OCI-LY7 (cell line): Measurements from ENCODE around the gene NAGPA. TPM values are rescaled to one million over a fixed set of nuclear protein-coding genes. Genes with fewer than 3 reads are reported as not detected.

Experiments used
- BruUV-seq: library from RNA; stranded (reverse); fragments of 400-500 nt; replicated peaks from 2 replicates; lab custom pipeline; 2021; lab: Mats Ljungman, UMichigan
- CTCF ChIA-PET: fragments of 300-600 bp; sonication (Branson Sonifier 250); formaldehyde crosslinking; loops from one replicate; lab custom pipeline; 2022; ENCODE audit warnings: antibody characterized with exemption; ENCODE audit not compliant: unreplicated experiment; lab: Charles Lee
- POLR2A ChIA-PET: fragments of 300-600 bp; sonication (Branson Sonifier 250); formaldehyde crosslinking; loops from one replicate; lab custom pipeline; 2022; ENCODE audit warnings: antibody characterized with exemption; lab: Charles Lee
- DNase-seq: peaks from one replicate; pipeline ENCODE4 v3.0.0-alpha.2; 2015; ENCODE audit warnings: low spot score
- H2AFZ ChIP-seq: fragments of 200-600 bp; sonication (generic), shearing (Covaris generic); 2 replicates; pipeline ENCODE4 v1.6.1; 2014; ENCODE audit warnings: mild to moderate bottlenecking, antibody characterized with exemption, low read length, moderate library complexity
- H3K27ac ChIP-seq: fragments of 200-600 bp; sonication (generic); 2 replicates; pipeline ENCODE4 v1.5.1; 2014; ENCODE audit warnings: mixed run types, low read depth, mild to moderate bottlenecking, moderate library complexity, low read length, inconsistent platforms; ENCODE audit not compliant: poor library complexity, severe bottlenecking
- H3K36me3 ChIP-seq: fragments of 200-600 bp; sonication (generic); 2 replicates; pipeline ENCODE4 v1.6.1; 2014; ENCODE audit warnings: mild to moderate bottlenecking, antibody characterized with exemption, low read length, moderate library complexity, mixed read lengths; ENCODE audit not compliant: insufficient read depth
- H3K4me1 ChIP-seq: fragments of 200-600 bp; sonication (generic); 2 replicates; pipeline ENCODE4 v1.5.1; 2014; ENCODE audit warnings: mild to moderate bottlenecking, low read length; ENCODE audit not compliant: insufficient read depth, poor library complexity, severe bottlenecking
- H3K4me2 ChIP-seq: fragments of 200-600 bp; sonication (generic); 2 replicates; pipeline ENCODE4 v1.6.1; 2014; ENCODE audit warnings: mild to moderate bottlenecking, low read length
- H3K4me3 ChIP-seq: fragments of 200-600 bp; sonication (generic); 2 replicates; pipeline ENCODE4 v1.5.1; 2014; ENCODE audit warnings: mild to moderate bottlenecking, low read depth, low read length; ENCODE audit not compliant: poor library complexity, severe bottlenecking
- H3K79me2 ChIP-seq: fragments of 200-600 bp; sonication (generic); 2 replicates; pipeline ENCODE4 v1.6.1; 2016; ENCODE audit warnings: low read depth, mild to moderate bottlenecking, low read length, moderate library complexity, mixed read lengths; ENCODE audit not compliant: insufficient read depth
- H3K9me2 ChIP-seq: fragments of 200-600 bp; sonication (generic); 2 replicates; pipeline ENCODE4 v1.6.1; 2016; ENCODE audit warnings: mild to moderate bottlenecking, low read length, mixed read lengths; ENCODE audit not compliant: insufficient read depth
- H3K9me3 ChIP-seq: fragments of 200-600 bp; sonication (generic); 2 replicates; pipeline ENCODE4 v1.6.1; 2014; ENCODE audit warnings: mild to moderate bottlenecking, mixed run types, low read length, mixed read lengths
- H4K20me1 ChIP-seq: fragments of 200-600 bp; sonication (generic); 2 replicates; pipeline ENCODE4 v1.6.1; 2014; ENCODE audit warnings: mild to moderate bottlenecking, antibody characterized with exemption, low read length, moderate library complexity, mixed read lengths; ENCODE audit not compliant: insufficient read depth
- EZH2phosphoT487 ChIP-seq: fragments of 200-600 bp; sonication (generic); IDR thresholded peaks from 2 replicates; pipeline ENCODE4 v1.6.1; 2018; ENCODE audit warnings: low read depth, borderline replicate concordance, mild to moderate bottlenecking, mixed run types, antibody characterized with exemption, low read length, moderate library complexity, mixed read lengths
- intact Hi-C: fragments of 100-400 bp; cut with micrococcal nuclease; formaldehyde crosslinking; loops from one replicate; pipeline ENCODE4 v1.10.0; 2022; ENCODE audit not compliant: unreplicated experiment
- total RNA-seq, 2 experiments: library from RNA; depleted of rRNA in 1 of 2; stranded (reverse); fragments of >200 nt in 1 of 2; shearing (Covaris generic) in 1 of 2; gene quantifications; 2 replicates each; pipeline ENCODE4 v1.2.3, GENCODE V29; 2014 to 2022
- TF ChIP-seq, protein P1 (sequence below): fragments of 200-600 bp; sonication (generic); conservative IDR thresholded peaks from 2 replicates; pipeline ENCODE4 v1.5.1; 2014; ENCODE audit warnings: mild to moderate bottlenecking, antibody characterized with exemption, low read length, moderate library complexity, mixed read lengths

NAGPA gene
- total RNA-seq, 2 experiments from 2014 or later, result 12.8 to 14.6 TPM

DNA sequence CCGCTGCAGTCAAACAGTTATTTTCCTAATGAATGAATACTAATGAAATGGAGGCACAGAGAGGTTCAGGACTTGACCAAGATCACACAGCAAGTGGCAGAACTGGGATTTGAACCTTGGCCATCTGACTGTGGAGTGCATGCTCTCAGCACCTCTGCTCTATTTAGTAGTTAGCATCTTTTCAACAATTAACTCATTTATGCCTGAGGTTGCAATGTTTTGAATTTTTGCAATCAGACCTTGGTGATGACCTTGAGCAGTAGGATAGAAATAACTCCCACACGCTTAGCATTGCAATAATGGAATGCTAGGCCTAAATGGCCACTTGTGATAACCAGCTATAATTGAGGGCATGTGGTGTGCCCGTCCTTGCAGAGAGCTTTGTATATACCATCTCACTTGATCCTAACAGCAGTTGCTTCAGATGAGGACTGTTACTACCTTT is 31.0 kb downstream of the NAGPA start:
- Histone ChIP-seq H3K36me3 (no peaks in the 10 kb centered on the region), H2AFZ (no peak overlapping the region), H3K4me3 (no peak overlapping the region), H3K27ac (no peak overlapping the region), H3K9me3 (no peaks in the 10 kb centered on the region), H3K4me1 (no peaks in the 10 kb centered on the region), H3K9me2 (no peaks in the 10 kb centered on the region), H4K20me1 (no peaks in the 10 kb centered on the region), H3K79me2 (no peaks in the 10 kb centered on the region), H3K4me2 (no peak overlapping the region)
- no peak for TF ChIP-seq EZH2phosphoT487
- TF ChIP-seq, protein P1, sequence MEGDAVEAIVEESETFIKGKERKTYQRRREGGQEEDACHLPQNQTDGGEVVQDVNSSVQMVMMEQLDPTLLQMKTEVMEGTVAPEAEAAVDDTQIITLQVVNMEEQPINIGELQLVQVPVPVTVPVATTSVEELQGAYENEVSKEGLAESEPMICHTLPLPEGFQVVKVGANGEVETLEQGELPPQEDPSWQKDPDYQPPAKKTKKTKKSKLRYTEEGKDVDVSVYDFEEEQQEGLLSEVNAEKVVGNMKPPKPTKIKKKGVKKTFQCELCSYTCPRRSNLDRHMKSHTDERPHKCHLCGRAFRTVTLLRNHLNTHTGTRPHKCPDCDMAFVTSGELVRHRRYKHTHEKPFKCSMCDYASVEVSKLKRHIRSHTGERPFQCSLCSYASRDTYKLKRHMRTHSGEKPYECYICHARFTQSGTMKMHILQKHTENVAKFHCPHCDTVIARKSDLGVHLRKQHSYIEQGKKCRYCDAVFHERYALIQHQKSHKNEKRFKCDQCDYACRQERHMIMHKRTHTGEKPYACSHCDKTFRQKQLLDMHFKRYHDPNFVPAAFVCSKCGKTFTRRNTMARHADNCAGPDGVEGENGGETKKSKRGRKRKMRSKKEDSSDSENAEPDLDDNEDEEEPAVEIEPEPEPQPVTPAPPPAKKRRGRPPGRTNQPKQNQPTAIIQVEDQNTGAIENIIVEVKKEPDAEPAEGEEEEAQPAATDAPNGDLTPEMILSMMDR, result no peak
- no TSS peak for BruUV-seq
- ChIA-PET CTCF (no interaction called here), POLR2A (no interaction called here)
- intact Hi-C loops, result no loop called here
- no peak for DNase-seq

- no peak for DNase-seq
- no TSS peak for BruUV-seq
- no peaks in the 10 kb centered on the region for H3K36me3 ChIP-seq
- no peaks in the 10 kb centered on the region for H4K20me1 ChIP-seq
- H3K79me2 ChIP-seq, result no peaks in the 10 kb centered on the region
- no peaks in the 10 kb centered on the region for H3K9me3 ChIP-seq
- no peak overlapping the region for H3K27ac ChIP-seq
- no peak for TF ChIP-seq EZH2phosphoT487
- TF ChIP-seq, protein P1, result no peak
- H3K4me1 ChIP-seq, result no peaks in the 10 kb centered on the region
- CTCF ChIA-PET, result no interaction called here
- no peaks in the 10 kb centered on the region for H3K9me2 ChIP-seq
- no peak overlapping the region for H2AFZ ChIP-seq
- no peak overlapping the region for H3K4me3 ChIP-seq
- intact Hi-C loops, result no loop called here
- H3K4me2 ChIP-seq, result no peak overlapping the region
- POLR2A ChIA-PET, result interaction anchor here (0.6 kb wide), 1 partner anchor 953 kb away, joined by 4 read pairs; no protein-coding TSS in a partner anchor
Measured at GRCh38 chr16:5001986-5002385, 31.7 kb downstream of the NAGPA start.

DNA sequence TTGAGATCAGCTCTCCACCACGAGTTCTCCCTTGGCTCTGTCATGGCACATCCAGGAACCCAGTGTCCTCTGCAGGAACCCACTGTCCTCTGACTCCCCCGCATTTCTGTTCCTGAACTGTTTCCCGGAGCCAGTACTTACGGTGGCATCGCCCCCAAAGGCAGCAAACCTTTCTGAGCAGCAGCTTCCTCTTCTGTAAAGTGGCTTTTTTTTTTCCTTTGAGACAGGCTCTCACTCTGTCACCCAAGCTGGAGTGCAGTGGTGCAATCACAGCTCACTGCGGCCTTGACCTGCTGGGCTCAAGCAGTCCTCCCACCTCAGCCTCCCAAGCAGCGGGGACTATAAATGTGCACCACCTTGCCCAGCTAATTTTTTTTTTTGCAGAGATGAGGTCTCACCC is 32.2 kb downstream of the NAGPA start:
- no peak for DNase-seq
- H3K4me2 ChIP-seq, result no peak overlapping the region
- no peak overlapping the region for H3K27ac ChIP-seq
- intact Hi-C loops, result no loop called here
- no peaks in the 10 kb centered on the region for H3K36me3 ChIP-seq
- TF ChIP-seq, protein P1, result no peak
- TF ChIP-seq EZH2phosphoT487, result no peak
- CTCF ChIA-PET, result no interaction called here
- no peaks in the 10 kb centered on the region for H3K4me1 ChIP-seq
- POLR2A ChIA-PET, result interaction anchor here (0.6 kb wide), 1 partner anchor 953 kb away, joined by 4 read pairs; no protein-coding TSS in a partner anchor
- H2AFZ ChIP-seq, result no peak overlapping the region
- BruUV-seq, result no TSS peak
- H4K20me1 ChIP-seq, result no peaks in the 10 kb centered on the region
- H3K79me2 ChIP-seq, result no peaks in the 10 kb centered on the region
- H3K4me3 ChIP-seq, result no peak overlapping the region
- H3K9me2 ChIP-seq, result no peaks in the 10 kb centered on the region
- H3K9me3 ChIP-seq, result no peaks in the 10 kb centered on the region
